WERI-Rb-1 (cell line): ENCODE data around the gene WRAP53.
A peak's percentile ranks its signal among the peaks of the same experiment; 100 is the strongest.

Experiments used
- DNase-seq: peaks from one replicate; pipeline ENCODE4 v3.0.0-alpha.2; 2020
- H3K27ac ChIP-seq: fragments of 250-450 bp; sonication (Bioruptor Pico); 2 replicates; pipeline ENCODE4 v1.5.1; 2020; ENCODE audit warnings: mild to moderate bottlenecking, moderate library complexity
- H3K27me3 ChIP-seq: fragments of 250-450 bp; sonication (Bioruptor Pico); 2 replicates; pipeline ENCODE4 v1.5.1; 2021; ENCODE audit warnings: mild to moderate bottlenecking, low read depth, moderate library complexity; ENCODE audit not compliant: insufficient read depth, severe bottlenecking
- H3K36me3 ChIP-seq: fragments of 250-450 bp; sonication (Bioruptor Pico); 2 replicates; pipeline ENCODE4 v1.5.1; 2020; ENCODE audit warnings: mild to moderate bottlenecking, moderate library complexity
- H3K4me3 ChIP-seq: 2 replicates; pipeline ENCODE4 v1.5.1; 2011; ENCODE audit warnings: low read depth, mild to moderate bottlenecking, control low read depth, low read length
- H3K9me3 ChIP-seq: fragments of 250-450 bp; sonication (Bioruptor Pico); 2 replicates; pipeline ENCODE4 v1.5.1; 2021; ENCODE audit warnings: mild to moderate bottlenecking, moderate library complexity; ENCODE audit not compliant: severe bottlenecking
- CTCF ChIP-seq: IDR thresholded peaks from 2 replicates; pipeline ENCODE4 v1.5.1; 2011; ENCODE audit warnings: low read depth, mild to moderate bottlenecking, control low read depth, inconsistent platforms, low read length

Gene WRAP53

DNA sequence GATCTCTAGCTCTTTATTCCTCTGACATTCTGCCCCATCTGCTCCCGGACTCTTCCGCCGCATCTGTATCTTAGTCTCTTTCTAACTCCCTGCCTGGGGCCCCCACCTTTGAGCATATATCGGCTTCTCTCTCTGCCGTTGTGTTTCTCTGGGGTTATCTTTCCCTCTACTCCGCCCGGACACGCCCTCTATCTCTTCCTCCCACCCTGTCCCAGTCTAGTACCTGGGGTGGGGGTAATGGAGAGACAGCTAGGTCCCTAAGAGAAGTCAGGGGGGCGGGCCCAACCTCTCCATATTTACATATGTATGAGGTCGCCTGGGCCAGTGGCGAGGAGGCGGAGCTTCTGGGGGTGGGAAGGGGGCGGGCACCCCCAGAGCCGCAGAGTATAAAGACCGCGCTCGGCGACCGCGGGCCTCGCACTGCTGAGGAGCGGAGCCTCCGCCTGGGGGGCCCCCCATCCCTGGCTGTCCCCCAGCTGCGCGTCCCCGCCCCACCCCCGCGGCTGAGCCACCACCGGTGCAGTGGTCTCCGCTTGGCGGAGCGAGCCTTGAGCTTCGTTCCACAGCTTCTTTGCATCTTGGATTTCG lies 37.7 kb upstream of the WRAP53 start, which contains the start of gene ATP1B2:
Gene ATP1B2, plus strand, starts transcription at position 418 of the 588 bp plus-strand sequence. CDS start 593 bp downstream, outside the sequence.
- DNase-seq, result peak; percentile 99
- no peaks in the 10 kb centered on the region for H3K27me3 ChIP-seq
- no peak for TF ChIP-seq CTCF
- H3K36me3 ChIP-seq, result peaks cover 31% of the 10 kb centered on the region
- peak within 1 kb of the TSS; percentile 57 for H3K4me3 ChIP-seq
- H3K9me3 ChIP-seq, result no peaks in the 10 kb centered on the region
- H3K27ac ChIP-seq, result peak within 1 kb of the TSS; percentile 83

DNA sequence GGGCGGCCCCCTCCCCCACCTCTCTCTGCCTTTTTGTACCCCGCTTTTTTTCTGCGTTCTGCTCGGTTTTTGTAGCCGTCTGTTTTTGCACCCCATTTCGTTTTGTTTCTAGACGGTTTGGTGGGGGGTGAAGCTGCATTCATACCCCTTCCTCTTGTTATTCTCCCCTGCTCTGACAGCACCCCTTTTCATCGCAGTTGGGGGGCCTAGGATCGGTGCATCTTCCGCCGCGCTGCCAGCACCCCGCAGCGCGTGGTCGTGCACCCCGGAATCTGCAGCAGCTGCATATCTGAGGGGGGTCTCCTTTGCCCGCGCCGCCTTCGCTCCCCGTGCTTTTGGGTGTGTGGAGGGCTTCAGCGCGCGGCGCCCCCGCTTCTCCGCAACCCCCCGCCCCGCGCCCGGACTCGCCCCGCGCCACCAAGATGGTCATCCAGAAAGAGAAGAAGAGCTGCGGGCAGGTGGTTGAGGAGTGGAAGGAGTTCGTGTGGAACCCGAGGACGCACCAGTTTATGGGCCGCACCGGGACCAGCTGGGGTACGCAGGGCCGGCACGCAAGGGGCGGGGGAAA lies 37.1 kb upstream of the WRAP53 start:
- H3K9me3 ChIP-seq, result no peaks in the 10 kb centered on the region
- no peak for TF ChIP-seq CTCF
- DNase-seq, result no peak
- H3K27ac ChIP-seq, result peak overlapping the region; percentile 83
- H3K4me3 ChIP-seq, result peak overlapping the region; percentile 57
- peaks cover 35% of the 10 kb centered on the region for H3K36me3 ChIP-seq
- H3K27me3 ChIP-seq, result no peaks in the 10 kb centered on the region

DNA sequence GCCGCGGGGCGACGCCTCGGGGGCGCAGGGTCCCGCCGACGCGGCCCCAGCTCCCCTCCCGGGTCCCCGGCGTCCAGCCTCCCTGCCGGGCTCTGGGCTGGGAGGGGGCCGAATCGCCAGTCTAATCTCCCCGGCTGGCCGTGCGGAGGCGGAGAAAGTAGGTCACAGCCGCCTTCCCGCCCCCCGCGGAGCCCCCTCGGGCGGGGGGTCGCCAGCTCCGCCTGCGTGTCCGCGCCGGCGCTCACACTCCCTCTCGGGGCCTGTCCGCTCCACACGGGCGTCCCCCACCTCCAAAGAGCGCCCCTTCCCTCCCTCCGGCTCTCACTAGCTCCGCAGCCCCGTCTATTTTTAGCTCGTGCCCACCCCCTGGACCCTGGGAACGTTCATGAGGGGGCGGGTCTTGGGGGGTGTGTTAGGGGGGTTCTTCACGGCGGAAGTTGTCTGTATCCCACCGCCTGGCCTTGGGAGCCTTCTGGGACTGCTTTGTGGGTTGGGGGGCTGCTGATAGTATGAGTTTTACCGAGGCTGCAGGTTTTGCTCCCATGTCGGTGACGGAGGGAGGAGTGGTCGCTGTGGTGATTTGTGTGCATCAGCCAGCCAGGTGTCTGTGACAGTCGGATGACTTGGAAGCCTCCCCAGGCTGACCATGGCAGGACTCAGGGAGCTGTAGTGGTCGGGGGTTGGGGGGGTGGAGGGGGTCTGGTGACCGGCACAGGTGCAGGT lies 36.5 kb upstream of the WRAP53 start:
- peak overlapping the region; percentile 57 for H3K4me3 ChIP-seq
- TF ChIP-seq CTCF, result no peak

DNA sequence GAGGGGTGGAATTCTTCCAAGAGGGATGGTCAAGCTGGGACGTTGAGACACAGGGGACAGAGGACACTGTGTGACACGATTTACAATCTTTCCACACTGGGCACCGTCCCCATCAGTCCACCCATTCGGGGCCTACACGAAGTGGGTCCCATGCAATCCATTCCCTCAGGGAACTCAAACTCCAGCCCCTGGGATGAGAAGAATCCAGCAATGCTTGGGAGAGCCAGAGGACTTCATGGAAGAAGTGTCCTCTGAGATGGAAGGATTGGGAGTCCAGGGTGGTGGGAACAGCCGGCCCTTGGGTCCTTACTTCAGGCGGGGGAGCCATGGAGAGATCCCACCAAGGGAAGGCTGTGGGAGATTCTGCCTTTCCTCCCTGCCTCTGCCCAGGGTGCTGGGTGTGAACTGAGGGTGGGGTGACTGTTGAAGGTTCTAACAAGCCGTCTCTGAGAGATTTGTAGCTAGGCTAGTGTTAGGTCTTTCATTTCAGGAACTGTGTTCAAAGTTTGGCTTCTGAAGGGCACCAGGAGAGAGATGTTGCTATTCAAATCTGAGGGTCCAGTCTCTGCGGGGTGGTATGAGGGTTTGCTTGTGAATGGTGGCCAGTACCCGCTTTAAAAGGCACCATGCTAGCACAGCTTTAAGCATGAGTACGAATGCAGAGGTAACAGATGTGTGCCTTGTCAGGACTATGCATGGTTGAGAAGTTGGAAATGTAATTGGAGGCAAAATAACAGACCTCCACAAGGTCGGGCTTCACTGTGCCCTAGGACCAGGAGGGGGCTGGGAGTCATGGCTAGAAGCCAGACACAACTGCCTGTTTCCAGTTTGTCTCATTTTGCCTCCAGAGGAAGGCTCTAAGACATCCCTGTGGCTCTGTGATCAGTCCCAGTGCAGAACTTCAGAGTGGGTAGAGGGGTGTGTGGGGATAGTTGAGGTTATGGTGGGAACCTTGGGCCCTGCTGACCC lies 35.6 kb upstream of the WRAP53 start:
- Histone ChIP-seq H3K27me3 (no peaks in the 10 kb centered on the region), H3K27ac (0 out of 2 replicates have a peak overlapping the region, but pooled peaks have one; percentile 42), H3K9me3 (no peaks in the 10 kb centered on the region), H3K4me3 (peak overlapping the region; percentile 57), H3K36me3 (peaks cover 45% of the 10 kb centered on the region)
- DNase-seq, result no peak
- no peak for TF ChIP-seq CTCF

More for the DNA sequence above, 36.5 kb upstream of the WRAP53 start:
- peaks cover 39% of the 10 kb centered on the region for H3K36me3 ChIP-seq
- H3K27me3 ChIP-seq, result no peaks in the 10 kb centered on the region
- peak; percentile 76 for DNase-seq
- H3K27ac ChIP-seq, result peak overlapping the region; percentile 83
- no peaks in the 10 kb centered on the region for H3K9me3 ChIP-seq

DNA sequence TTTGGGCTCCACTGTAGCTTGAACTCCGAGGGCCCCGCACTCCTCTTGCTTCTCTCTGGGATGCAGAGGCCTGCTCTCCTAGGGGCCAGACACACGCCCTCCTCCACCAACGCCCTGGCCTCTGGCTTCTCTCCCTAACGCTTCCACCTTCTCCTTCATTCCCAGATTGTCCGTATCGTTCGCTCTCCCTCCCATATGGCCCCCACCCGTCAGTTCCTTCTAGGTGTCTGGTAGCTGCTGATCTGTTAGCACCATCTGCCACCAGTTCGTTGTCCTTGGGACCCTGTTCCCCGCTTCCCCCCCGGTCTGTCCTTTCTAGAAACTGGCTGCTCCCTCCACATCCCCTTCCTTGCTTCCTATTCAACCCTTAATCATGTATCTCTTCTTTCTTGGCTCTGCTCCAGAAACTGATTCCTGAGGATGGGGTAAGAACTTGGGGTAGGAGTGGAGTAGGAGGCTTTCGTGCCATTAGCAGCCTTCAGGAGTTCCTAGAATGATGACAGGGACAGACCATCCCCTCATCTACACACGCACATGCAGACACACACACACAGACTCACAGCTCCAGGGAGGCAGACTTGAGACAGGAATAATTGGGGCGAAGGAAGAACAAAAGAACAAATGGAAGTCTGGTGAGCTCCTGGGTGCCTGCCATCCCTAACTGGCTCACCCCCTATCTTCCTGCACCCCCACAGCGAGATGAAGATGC lies 33.3 kb upstream of the WRAP53 start:
- Histone ChIP-seq H3K9me3 (no peaks in the 10 kb centered on the region), H3K36me3 (peaks cover 50% of the 10 kb centered on the region), H3K27ac (peak overlapping the region; percentile 71), H3K4me3 (no peak overlapping the region), H3K27me3 (no peaks in the 10 kb centered on the region)
- no peak for TF ChIP-seq CTCF
- DNase-seq, result peak; percentile 79
